Left ventricle myocardium inferior (tissue), 1 donor: ENCODE measurements around the gene UHRF1. TPM values are rescaled to one million over a fixed set of nuclear protein-coding genes. Genes with fewer than 3 reads are reported as not detected.
A peak's percentile ranks its signal among the peaks of the same experiment; 100 is the strongest.

Source experiments
- DNase-seq: peaks from one replicate; pipeline ENCODE4 v3.0.0-alpha.2; 2020
- H3K27ac ChIP-seq: fragments of 200-600 bp; replicated peaks from 2 replicates; pipeline ENCODE4 v1.8.0; 2021
- H3K27me3 ChIP-seq: fragments of 200-600 bp; 2 replicates; pipeline ENCODE4 v1.8.0; 2021; ENCODE audit warnings: low read depth
- H3K36me3 ChIP-seq: fragments of 200-600 bp; 2 replicates; pipeline ENCODE4 v1.8.0; 2021
- H3K4me1 ChIP-seq: fragments of 200-600 bp; 2 replicates; pipeline ENCODE4 v1.8.0; 2021
- H3K4me3 ChIP-seq: fragments of 200-600 bp; 2 replicates; pipeline ENCODE4 v1.8.0; 2021; ENCODE audit warnings: mild to moderate bottlenecking, moderate library complexity
- H3K9me3 ChIP-seq: fragments of 200-600 bp; replicated peaks from 2 replicates; pipeline ENCODE4 v1.8.0; 2021
- intact Hi-C: fragments of 100-400 bp; cut with micrococcal nuclease; formaldehyde crosslinking; loops from one replicate; pipeline ENCODE4 v1.11.0; 2022
- total RNA-seq: library from RNA; stranded (reverse); fragmentation: NEBNext Ultra II Directional; extraction: Animal tissue kit (Norgen Biotek cat#: 25700); gene quantifications from one replicate; pipeline ENCODE4 v1.2.1, GENCODE V29; 2021
- TF ChIP-seq, protein P1 (sequence below): fragments of 200-600 bp; IDR thresholded peaks from 2 replicates; pipeline ENCODE4 v1.8.0; 2021; ENCODE audit warnings: antibody characterized with exemption, mild to moderate bottlenecking, borderline replicate concordance
- donor health status: DM: no; HTN: yes; CAD: no; lungs with severe emphysema.

Gene UHRF1
- total RNA-seq, 1 donor from 2014 or later: 1.3 TPM

DNA sequence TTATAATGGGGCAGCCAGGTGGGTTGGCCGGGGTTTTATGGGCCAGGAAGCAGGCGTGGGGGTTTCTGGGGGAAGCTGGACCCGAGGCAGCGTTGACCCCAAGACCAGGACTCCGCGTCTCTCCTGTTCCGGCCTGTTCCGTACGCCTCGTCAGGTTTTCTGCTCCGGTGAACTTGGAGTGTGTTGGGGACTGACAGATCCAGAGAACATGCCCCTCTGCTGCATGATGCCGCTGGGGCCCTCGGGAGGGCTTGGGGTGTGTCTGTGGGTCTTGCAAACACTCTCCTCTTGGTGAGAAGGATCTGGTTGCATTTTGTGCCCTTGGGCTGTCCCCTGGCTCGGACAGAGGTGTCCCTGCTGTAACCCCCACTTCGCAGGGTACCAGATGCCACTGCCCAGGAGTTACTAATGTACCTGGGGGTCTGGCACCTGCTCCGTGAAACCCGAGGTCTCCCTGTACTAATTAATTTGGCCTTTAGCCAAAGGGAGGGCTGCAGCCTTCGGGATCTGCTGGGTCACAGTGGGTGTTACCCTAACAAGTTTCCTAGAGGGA lies 75.2 kb downstream of the UHRF1 start:
- intact Hi-C loops: no loop called here
- Histone ChIP-seq H3K4me1 (peaks cover 82% of the 10 kb centered on the region), H3K27me3 (no peaks in the 10 kb centered on the region), H3K36me3 (peaks cover 4% of the 10 kb centered on the region), H3K27ac (peak overlapping the region; percentile 40), H3K4me3 (no peak overlapping the region), H3K9me3 (no peaks in the 10 kb centered on the region)
- TF ChIP-seq, protein P1, sequence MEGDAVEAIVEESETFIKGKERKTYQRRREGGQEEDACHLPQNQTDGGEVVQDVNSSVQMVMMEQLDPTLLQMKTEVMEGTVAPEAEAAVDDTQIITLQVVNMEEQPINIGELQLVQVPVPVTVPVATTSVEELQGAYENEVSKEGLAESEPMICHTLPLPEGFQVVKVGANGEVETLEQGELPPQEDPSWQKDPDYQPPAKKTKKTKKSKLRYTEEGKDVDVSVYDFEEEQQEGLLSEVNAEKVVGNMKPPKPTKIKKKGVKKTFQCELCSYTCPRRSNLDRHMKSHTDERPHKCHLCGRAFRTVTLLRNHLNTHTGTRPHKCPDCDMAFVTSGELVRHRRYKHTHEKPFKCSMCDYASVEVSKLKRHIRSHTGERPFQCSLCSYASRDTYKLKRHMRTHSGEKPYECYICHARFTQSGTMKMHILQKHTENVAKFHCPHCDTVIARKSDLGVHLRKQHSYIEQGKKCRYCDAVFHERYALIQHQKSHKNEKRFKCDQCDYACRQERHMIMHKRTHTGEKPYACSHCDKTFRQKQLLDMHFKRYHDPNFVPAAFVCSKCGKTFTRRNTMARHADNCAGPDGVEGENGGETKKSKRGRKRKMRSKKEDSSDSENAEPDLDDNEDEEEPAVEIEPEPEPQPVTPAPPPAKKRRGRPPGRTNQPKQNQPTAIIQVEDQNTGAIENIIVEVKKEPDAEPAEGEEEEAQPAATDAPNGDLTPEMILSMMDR: no peak
- no peak for DNase-seq

GRCh38 chr19:4985551-4985991 lies 76.3 kb downstream of the UHRF1 start:
- DNase-seq: no peak

DNA sequence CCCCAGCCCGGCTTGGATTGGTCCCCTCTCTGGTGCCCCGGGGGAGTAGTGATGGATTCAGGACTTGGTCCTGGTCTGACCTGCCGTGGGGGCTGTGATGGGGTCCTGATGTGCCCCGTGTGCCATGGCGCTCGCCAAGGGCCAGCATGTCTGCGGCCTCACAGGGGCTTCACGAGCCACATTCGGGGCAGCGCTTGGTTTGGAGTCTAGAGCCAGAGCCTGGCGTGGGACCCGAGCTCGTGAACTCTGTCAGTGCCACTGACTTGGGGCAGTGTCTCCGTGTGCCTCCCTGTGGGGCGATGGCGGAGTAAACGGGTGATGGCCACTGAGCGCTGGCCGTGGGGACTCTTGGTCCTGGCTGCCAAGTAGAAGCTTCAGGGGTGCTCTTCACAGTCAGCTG lies 76.8 kb downstream of the UHRF1 start:
- peaks cover 82% of the 10 kb centered on the region for H3K4me1 ChIP-seq
- H3K27ac ChIP-seq: no peak overlapping the region
- H3K9me3 ChIP-seq: no peaks in the 10 kb centered on the region
- H3K4me3 ChIP-seq: no peak overlapping the region
- intact Hi-C loops: no loop called here
- no peaks in the 10 kb centered on the region for H3K27me3 ChIP-seq
- DNase-seq: no peak
- TF ChIP-seq, protein P1: no peak
- peaks cover 4% of the 10 kb centered on the region for H3K36me3 ChIP-seq

More at GRCh38 chr19:4985551-4985991, 76.3 kb downstream of the UHRF1 start:
- peaks cover 83% of the 10 kb centered on the region for H3K4me1 ChIP-seq
- no peak overlapping the region for H3K27ac ChIP-seq
- no peak overlapping the region for H3K4me3 ChIP-seq
- TF ChIP-seq, protein P1: no peak
- peaks cover 4% of the 10 kb centered on the region for H3K36me3 ChIP-seq
- intact Hi-C loops: no loop called here
- H3K27me3 ChIP-seq: no peaks in the 10 kb centered on the region
- no peaks in the 10 kb centered on the region for H3K9me3 ChIP-seq

DNA sequence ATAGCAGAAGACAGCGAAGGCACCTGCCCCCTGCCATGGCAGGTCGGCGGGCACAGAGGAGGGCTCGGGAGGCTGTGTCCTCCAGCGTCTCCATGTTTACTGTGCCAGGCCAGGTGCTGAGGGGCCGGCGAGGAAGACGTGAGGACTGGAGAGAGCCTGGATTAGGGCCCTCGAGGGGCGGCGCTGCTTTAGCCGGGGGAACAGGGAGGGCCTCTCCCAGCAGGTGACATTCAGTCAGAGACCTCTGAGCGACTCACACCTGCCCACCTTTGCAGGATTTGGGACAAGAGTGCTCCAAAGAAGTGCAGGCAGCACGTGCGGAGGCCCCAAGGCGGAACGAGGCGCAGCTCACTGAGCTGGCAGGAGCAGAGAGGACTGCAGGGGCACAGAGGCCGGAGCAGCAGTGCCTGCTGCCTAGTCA lies 77.2 kb downstream of the UHRF1 start:
- H3K4me1 ChIP-seq: peaks cover 81% of the 10 kb centered on the region
- H3K27ac ChIP-seq: peak overlapping the region; percentile 33
- H3K4me3 ChIP-seq: no peak overlapping the region
- H3K27me3 ChIP-seq: no peaks in the 10 kb centered on the region
- TF ChIP-seq, protein P1: no peak
- no peak for DNase-seq
- intact Hi-C loops: no loop called here
- no peaks in the 10 kb centered on the region for H3K9me3 ChIP-seq
- peaks cover 4% of the 10 kb centered on the region for H3K36me3 ChIP-seq

GRCh38 chr19:4987256-4987655 lies 78.0 kb downstream of the UHRF1 start:
- Histone ChIP-seq H3K36me3 (peaks cover 4% of the 10 kb centered on the region), H3K27ac (peak overlapping the region; percentile 33), H3K27me3 (no peaks in the 10 kb centered on the region), H3K9me3 (no peaks in the 10 kb centered on the region), H3K4me1 (peaks cover 85% of the 10 kb centered on the region), H3K4me3 (peak overlapping the region; percentile 27)
- no peak for DNase-seq
- TF ChIP-seq, protein P1: no peak
- intact Hi-C loops: no loop called here
